ENCODE measurements around the gene SORCS3.
A peak's percentile ranks its signal among the peaks of the same experiment; 100 is the strongest.
"Not testable (repeated sequence)": the region's sequence is repeated elsewhere in the genome, so short reads cannot be mapped to it uniquely, and the experiment has no call there.

The SORCS3 gene

DNA sequence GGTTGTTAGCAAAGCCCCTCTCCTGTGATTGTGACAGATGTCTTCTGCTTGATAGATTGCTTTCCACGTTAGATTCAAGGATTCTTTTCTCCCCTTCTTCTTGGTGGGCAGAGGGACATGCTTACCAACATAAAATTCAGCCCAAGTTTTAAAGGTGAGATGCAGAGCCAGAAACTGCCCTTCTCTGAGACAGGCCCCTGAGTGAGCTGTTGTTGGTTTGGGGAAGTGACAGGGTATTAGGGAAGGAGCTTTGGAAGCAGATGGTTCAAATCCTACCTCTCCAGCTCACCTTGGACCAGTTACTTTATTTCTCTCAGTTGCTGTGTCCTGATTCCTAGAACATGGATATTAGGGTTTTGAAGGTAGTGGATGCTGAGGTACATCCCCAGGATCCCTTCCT, 53.0 kb downstream of the SORCS3 start:
- DNase-seq, result no peak

DNA sequence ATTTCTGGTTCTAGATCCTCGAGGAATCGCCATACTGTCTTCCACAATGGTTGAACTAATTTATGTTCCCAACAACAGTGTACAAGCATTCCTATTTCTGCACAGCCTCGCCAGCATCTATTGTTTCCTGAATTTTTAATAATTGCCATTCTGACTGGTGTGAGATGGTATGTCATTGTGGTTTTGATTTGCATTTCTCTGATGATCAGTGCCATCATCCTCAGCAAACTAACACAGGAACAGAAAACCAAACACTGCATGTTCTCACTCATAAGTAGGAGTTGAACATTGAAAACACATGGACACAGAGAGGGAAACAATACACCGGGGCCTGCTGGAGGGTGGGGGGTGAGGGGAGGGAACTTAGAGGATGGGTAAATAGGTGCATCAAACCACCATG, 62.2 kb downstream of the SORCS3 start:
- DNase-seq, result not testable (repeated sequence)

DNA sequence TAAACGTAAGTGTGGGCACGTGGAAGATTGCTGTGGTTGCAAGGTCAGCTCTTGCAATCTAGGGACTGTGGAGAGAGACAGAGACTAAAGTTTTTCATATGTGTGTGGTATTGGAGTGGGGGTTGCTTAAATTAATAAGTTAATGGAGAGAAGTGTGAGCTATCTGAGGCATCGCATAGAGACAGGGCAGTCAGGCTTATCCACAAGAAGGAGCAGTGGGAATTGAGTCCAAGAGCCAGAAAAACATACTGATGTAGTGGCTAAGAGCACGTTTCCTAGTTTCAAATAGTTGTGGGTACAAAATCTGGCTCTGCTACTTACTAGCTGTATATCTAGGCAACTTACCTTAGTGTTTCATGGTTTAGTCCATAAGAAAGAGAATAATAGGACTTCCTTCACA, 65.8 kb downstream of the SORCS3 start:
- DNase-seq, result no peak

DNA sequence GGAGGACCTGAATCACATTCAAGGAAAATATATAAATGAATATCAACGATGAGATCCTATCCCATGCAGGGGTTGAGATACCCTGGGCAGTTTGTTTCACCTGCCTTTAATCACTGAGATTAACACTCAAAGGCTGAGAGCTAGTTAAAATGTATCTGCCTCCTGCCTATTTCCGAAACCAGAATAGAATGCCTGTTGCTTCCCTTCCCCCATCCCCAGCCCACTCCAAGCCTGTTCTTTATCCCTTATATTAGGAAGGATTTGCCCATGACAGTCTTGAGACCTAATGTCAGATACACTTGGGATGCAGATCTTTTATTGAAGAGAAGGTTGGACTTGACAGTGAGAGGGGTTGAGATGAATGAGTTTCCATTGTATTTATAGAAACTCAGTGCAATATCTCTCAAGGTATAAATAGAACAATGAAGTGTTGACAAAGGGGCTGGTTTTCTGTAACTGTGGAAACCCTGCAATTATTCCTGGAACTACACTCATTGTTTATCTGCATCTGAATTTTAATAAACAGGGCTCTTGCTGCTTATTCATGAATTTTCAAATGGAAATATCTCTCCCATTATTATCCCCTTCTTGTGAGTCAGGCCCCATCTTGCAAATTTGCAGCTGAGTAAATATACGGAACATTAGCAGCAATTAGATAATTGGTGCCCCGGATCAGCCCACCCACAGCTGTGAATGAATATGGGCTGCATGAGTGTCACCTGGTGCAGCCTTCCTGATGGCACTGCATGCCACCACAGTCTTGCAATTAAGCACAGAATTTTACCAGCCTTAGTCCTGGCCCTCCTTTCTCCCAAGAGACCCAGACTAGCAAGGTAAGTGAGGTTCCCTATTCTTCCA, 66.7 kb downstream of the SORCS3 start:
- peak; percentile 96 for DNase-seq

DNA sequence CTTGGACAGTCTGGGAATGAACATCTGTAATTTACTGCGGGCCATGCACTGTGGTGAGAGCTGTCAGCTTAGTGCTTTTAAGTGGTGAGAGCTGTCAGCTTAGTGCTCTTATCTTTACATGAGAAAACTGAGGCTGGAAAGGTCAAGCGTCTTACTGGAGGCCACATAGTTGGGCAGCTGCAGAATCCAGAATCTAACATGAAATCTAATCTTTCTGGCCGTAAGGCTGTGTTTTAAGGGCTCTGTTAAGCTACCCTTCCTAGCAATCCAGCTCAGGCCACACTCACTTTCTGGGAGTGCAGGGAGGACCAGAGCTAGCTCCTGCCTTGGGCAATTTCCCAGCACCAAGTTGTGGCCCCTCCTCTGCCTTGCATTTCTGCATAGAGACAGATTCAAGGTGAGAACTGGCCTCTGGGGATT, 70.2 kb downstream of the SORCS3 start:
- no peak for DNase-seq

DNA sequence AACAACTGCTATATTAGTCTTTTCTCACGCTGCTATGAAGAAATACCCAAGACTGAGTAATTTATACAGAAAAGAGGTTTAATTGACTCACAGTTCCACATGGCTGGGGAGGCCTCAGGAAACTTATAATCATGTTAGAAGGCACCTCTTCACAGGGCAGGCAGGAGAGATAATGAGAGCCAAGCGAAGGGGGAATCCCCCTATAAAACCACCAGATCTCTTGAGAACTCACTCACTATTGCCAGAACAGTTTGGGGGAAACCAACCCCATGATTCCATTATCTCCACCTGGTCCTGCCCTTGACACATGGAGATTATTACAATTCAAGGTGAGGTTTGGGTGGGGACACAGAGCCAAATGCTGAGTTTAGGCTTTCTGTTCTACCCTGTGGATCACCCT, 89.5 kb downstream of the SORCS3 start:
- not testable (repeated sequence) for DNase-seq

DNA sequence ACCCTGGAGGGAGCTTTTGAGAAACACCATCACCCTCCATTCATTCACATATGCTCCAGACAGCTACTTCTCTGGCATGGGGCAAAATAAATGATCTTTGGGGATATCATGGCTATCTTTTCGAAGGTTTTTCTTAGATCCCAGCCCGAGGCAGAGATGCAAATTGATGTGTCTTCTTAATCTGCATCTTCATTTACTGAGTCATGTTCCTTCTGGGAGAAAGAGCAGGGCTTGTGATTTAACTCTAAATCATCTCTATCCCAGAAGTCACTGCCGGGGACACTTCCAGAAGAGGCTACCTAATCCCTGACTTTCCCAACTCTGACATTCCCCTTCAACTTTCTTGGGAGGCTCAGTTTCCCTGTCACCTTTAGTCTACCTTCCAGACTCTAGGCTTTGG, 90.1 kb downstream of the SORCS3 start:
- no peak for DNase-seq

DNA sequence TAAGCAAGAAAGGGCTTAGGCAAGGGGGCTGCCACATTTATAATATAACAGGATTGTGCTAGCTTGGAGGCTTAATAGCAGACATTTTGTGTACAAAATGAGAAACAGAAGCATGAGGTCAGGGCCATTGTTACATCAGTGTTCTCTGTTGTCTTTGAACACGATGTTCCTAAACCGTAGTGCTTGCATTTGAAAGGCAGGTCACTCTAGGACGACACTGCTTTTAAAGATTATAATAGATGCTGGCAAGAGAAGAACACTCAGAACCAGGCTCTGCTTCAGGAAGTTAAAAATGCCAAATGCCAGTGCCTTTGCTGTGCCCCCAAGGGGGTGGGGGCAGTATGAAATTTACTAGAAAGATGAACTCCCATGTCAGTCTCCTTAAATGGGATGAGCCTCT, 91.1 kb downstream of the SORCS3 start:
- no peak for DNase-seq

DNA sequence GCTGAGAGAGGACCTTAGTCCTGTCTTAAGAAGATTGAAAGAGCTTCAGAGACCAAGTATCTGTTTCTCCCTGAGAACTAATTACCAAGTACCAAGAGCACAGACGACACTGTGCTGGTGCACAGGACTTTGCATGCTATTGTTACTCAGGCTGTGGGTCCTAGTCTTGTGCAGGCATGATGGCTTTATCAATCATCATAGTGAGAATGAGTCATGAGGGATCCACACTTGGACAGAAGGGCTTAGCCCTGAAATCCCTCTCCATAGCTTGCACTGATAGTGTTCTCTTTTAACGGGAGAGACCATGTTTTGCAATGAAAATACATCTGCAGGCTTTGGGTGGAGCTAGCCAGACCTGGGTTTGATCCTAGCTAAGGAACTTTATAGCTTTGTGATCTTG, 93.3 kb downstream of the SORCS3 start:
- no peak for DNase-seq

DNA sequence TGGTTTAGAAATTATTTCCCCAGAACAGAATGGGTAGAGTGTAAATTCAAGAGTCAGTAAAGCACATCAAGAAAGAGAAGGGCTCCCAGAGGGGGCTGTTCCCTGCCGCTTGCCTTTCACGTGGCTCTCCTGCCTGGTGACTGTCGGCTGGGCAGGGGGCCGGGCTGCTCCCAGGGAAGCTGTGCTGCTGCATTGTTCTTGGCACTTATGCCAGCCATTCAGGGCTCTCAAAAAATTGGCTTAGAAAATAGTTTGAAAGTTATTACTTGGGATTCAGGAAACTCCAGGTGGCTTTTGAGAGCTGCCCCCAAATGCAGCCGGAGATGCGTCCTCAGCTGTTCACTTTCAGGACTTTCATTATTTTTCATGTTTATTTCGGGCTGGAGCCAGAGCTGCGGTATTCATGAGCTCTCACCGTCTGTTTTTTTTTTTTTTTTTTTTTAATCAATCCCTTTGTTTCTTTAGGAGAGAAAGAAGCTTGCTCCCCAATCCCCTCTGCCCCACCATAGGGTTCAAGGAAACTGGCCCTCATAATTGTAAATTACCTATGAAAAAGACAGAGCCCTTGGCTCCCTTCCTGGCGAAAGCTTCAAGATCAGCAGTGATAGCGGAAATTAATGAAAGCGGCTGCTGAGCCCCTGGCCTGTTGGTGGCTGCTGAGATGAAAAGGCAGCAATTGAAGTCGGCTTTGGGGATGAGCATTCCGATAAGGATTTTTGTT, 94.1 kb downstream of the SORCS3 start:
- no peak for DNase-seq

DNA sequence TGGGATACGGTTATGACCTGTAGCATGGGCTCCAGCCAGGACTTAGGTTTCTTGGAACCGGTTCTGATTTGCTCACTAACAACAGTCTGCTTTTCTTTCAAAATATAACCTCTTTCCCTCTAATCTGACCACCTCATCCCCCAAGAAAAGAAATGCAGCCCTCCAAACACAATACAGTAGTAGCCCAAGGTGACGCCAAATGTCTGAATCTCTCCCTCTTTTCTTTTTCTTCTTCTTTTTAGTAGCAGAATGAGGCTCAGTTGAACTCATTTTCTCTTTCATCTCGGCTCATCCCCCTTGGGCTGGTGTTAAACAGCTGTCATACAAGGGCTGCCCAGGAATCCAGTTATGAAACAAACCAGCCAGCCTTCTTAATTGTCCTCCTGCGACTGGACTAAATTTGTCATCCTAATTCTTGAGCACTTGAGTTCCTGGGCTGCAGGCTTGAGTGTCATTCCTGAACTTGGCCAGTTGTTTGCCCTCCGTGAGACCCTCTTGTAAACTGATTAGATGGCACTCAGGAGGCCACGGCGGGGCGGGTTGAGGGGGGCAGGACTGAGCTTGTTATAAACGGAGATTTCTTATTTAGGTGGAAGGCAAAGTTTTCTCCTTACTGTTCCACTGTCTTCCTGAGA, 94.8 kb downstream of the SORCS3 start:
- DNase-seq, result no peak

DNA sequence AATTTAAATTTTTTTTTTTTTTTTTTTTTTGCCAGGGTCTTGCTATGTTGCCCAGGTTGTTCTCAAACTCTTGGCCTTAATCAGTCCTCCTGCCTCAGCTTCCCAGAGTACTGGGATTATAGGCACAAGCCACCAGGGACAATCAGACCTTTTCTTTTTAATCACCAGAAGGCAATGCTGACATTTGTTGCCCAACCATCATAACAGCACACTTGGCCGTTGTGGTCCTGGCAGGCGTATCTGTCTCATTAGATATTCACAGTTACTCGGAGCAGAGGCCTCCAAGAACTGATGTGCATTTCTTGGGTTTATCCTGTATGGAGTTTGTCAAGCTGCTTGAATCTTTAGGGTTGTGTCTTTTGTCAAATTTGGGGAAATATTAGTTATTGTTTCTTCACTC, 100.0 kb downstream of the SORCS3 start:
- DNase-seq, result no peak

DNA sequence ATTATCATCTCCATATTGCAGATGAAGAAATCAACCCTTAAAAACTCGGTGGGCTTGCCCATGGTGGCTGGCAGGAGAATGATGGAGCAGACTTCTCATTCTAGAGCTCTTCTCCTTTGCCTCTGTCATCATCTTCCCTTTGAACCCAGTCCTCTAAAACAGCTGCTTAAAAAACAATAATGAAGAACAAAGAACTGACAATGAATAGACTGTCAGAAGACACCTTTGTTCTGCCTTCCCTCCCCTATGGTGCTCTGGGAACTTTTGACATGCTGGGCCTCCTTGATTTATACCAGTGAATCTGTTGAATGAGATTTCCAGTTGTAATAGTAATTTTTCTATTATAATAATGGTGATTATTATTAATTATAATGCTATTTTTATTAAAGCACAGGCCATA, 103.0 kb downstream of the SORCS3 start:
- no peak for DNase-seq

DNA sequence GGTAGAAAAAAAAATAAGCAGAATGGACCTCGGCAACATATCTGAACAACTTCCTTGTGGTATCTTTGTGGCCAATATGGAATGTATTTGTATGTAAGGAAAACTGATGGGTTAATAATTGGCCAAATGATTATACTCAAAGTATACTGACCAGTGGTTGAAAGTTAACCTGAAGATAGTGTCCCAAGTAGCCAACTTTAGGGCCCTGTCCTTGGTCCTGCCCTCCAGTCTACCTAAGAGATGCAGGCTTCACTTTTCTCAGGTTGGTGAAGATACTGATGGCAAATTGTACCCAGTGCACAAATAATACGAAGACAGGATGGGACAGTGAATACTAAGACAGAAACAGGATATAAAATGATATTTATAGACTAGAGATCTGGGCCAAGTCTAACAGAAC, 109.2 kb downstream of the SORCS3 start:
- DNase-seq, result no peak

DNA sequence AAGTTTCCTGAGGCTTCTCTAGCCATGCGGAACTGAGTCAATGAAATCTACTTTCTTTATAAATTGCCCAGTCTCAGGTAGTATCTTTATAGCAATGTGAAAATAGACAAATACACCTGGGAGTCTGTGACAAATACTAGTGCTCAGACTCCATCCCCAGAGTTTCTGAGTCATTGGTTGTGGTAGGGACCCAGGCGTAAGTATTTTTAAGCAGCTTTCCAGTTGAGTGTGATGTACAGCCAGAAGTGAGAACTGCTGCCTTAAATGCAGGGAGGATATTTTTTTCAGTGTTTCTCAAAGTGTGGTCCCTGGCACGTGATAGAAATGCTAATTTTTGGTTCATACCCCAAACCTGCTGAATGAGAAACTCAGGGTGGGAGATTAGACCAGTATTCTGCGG, 121.7 kb downstream of the SORCS3 start:
- no peak for DNase-seq

DNA sequence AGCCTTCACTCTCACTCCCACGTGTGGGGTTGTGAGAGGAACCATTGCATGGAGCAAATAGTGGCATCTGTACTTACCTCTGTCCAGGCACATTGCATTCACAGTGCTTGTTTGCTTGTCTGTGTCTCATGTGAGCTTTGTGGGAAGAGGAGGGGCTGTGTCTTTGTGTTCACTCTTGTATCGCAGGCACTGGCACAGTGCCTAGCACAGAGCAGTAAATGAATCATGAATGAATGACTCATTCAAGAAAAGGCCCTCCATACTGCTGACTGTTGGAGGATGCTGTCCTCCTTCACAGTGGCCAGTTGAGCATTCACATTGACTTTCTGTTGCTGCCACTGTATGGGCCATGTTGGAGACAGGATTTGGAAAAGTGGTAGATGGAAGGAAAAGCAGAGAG, 125.3 kb downstream of the SORCS3 start:
- DNase-seq, result no peak

DNA sequence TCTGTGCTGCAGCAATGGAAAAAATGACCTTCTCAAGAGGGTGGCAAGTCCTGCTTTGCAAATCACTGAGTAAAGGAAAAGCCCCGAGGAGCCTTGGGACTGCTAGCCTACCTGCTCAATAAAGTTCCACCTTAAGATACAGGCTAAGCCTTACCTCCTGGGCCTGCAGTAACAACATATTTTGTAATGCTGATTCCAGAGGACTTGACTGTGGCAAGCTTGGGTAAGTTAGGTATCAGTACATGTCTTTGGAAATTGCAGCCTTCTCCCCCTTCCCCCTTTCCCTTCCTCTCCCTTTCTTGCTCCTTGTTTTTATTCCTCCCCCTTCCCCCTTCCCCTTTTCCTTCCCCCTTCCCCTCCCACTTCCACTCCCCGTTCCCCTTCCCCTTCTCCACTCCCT, 126.2 kb downstream of the SORCS3 start:
- DNase-seq, result no peak

DNA sequence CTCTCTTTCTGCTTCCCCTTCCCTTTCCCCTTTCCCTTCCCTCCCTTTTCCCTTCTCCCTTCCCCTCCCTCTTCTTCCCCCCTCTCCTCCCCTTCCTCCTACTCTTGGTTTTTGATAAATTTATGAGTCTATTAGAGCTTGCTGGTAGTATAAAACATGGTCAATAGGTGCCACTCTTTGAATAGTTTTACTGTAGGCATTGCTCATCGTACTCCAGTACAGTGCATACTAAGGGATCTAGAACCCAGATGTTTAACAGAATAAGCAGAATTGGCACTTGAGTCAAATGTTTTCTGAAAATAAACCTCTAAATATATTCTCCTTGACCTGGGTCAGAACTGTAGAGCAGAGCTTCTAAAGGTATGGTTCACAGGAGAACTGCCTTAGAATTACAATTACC, 126.7 kb downstream of the SORCS3 start:
- no peak for DNase-seq

DNA sequence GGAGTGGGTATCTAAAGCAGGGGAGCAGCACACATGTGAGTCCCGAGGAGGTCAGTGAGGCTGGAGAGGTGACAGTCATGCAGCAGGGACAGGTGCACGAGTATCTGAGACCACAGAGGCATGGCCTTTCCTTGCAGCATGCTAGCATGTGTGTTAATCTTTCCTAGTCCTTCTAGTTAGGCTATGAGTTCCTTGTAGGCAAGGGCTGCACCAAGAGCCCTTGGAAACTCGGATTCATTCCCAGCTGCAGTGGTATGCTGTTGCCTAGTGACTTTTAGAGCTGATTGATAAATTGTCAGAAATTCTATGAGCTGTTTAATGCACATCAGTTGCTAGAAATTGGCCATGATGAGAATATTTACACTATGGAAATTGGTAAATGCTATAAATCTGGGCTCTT, 132.0 kb downstream of the SORCS3 start:
- DNase-seq, result no peak

DNA sequence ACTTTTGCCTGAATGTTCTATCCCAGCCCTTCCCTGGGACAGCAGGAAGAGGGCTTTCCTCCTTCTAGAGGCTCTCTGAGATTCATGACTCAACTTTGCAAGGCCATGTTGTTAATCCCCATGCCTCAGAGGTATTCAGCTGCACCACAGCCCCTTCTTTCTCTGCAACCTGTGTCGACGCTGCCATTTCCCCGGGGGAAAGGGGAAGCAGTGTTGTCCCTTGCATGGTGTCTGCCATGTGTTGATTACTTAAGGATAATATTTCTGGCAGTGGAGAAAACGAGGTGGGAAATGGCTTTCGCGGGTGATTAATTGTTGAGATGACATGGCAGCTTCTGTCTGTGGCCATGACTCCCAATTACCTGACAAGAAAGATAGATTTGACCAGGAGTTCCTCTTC, 133.1 kb downstream of the SORCS3 start:
- no peak for DNase-seq

DNA sequence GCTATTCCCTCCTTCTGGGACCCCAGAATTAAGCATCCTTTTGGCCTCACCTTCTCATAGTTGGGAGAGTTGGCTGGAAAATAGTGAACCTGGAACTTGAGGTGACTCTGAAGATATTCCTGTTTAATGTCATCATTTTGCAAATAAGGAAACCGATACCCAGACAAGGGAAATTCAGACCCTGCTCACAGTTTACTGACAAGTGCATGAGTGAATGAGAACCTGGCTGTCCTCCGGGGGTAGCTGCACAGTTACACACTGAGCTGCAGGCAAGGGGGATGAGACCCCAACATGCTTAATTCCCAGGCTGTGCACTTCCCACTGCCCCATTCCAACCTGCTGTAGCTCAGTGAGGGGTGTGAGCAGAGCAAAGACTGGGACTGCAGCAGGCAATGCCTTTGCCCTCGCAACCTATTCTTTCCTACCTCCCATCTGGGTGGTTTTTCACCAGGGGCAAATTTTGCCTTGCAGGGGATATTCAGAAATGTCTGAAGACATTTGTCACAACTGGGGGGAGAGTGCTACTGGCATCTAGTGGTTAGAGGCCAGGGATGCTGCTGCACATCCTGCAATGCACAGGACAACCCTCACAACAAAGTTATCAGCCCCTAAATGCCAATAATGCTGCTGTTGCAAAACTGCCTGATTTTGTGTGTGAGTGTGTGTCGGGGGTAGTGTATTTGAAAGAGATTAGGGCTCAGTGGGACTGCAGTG, 136.2 kb downstream of the SORCS3 start:
- peak; percentile 35 for DNase-seq

DNA sequence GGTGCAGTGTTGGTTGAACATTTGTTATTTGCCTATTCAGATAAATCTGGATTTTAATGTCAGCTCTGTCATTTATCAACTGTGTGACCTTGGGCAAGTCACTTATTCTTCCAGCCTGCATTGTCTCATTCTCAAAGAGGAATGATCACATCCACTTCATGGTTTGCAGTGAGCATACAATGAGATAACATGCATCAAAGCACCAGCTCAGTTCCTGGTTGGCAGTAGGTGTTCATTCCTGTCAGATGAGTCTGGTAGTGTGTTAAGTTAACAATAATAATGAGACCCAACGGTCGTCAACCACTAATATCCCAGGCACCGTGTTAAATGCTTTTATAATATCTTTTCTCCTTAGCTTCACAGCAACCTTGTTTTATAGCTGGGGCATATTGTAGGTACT, 137.3 kb downstream of the SORCS3 start:
- DNase-seq, result no peak

DNA sequence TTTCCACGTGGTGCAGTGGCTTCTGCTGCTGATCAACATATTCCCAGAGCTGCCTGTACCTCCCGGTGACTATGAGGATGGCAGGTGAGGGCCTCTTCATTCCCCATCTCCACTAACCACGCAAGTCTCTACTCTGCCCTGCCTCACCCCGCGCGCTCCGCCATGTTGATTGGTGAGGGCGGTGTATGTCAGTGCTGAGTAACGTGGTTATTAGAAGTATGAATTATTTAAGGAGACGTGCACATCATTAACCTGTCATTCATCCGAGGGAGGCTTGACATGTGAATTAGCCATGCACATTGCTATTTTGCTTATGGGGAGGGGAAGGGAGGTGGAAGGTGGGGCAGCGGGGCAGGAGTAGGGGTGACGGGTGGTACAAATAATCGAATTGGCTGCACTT, 138.6 kb downstream of the SORCS3 start:
- DNase-seq, result no peak

Measured in NCI-H1436 (cell line).